ENCODE measurements around the gene GAB3. TPM values are rescaled to one million over a fixed set of nuclear protein-coding genes. Genes with fewer than 3 reads are reported as not detected.

The GAB3 gene
- total RNA-seq, 1 experiment from 2014 or later = 0.69 TPM

- POLR2A ChIA-PET = no interaction called here
- H3K79me2 ChIP-seq (ENCODE audit: insufficient read depth, low read length) = no peaks in the 10 kb centered on the region
- CTCF ChIA-PET = no interaction called here
- no peaks in the 10 kb centered on the region for H4K20me1 ChIP-seq (ENCODE audit: insufficient read depth)
- BruUV-seq (replicated peaks) = no TSS peak
- TF ChIP-seq FOSL1 (IDR thresholded peaks at IDR 0.05; ENCODE audit: low read depth) (no peak), POLR2AphosphoS5 (IDR thresholded peaks at IDR 0.05; ENCODE audit: low read depth, low read length) (no peak)
- no peaks in the 10 kb centered on the region for H3K36me3 ChIP-seq (ENCODE audit: control insufficient read depth in 1 of 2, insufficient read depth in 2 of 2, low read length in 2 of 2)
- intact Hi-C loops (cut with micrococcal nuclease) = no loop called here
- no peaks in the 10 kb centered on the region for H3K9me3 ChIP-seq (ENCODE audit: control insufficient read depth in 1 of 2, insufficient read depth in 1 of 2, low read depth in 1 of 2, low read length in 2 of 2)
- H3K4me3 ChIP-seq (replicated peaks in 1 of 2; ENCODE audit: low read depth in 1 of 2, low read length in 2 of 2) = no peak overlapping the region
- RAD21 ChIA-PET (ENCODE audit: low non-redundant PET in 1 of 2, low total read pairs in 2 of 2, uncharacterized antibody in 2 of 2, unreplicated experiment in 2 of 2) = no interaction called here
- DNase-seq (ENCODE audit: low read depth, low spot score) (no peak), ATAC-seq (no peak)
- H3K27me3 ChIP-seq (ENCODE audit: insufficient read depth, low read length) = no peaks in the 10 kb centered on the region
- H3K4me1 ChIP-seq (ENCODE audit: control insufficient read depth in 1 of 2, insufficient read depth in 2 of 2, low read length in 2 of 2) = no peaks in the 10 kb centered on the region
- H3K9me2 ChIP-seq (ENCODE audit: insufficient read depth) = no peaks in the 10 kb centered on the region
- H2AFZ ChIP-seq (ENCODE audit: low read depth, low read length, poor library complexity, severe bottlenecking) = no peak overlapping the region
- H3K4me2 ChIP-seq (ENCODE audit: low read length) = no peak overlapping the region
- H3K27ac ChIP-seq (ENCODE audit: low read depth, low read length) = no peak overlapping the region
- no peak overlapping the region for H3K9ac ChIP-seq (ENCODE audit: low read length)
Measured at GRCh38 chrX:154653048-154653401, 97.9 kb downstream of the GAB3 start.

- H3K9me2 ChIP-seq (ENCODE audit: insufficient read depth) = no peaks in the 10 kb centered on the region
- H3K27ac ChIP-seq (ENCODE audit: low read depth, low read length) = no peak overlapping the region
- no peak overlapping the region for H3K4me3 ChIP-seq (replicated peaks in 1 of 2; ENCODE audit: low read depth in 1 of 2, low read length in 2 of 2)
- TF ChIP-seq CEBPB (IDR thresholded peaks at IDR 0.05; ENCODE audit: low read depth) (no peak), MAX (IDR thresholded peaks at IDR 0.05) (no peak), RAD21 (IDR thresholded peaks at IDR 0.05; ENCODE audit: low read depth) (no peak), POLR2AphosphoS5 (IDR thresholded peaks at IDR 0.05; ENCODE audit: low read depth, low read length) (no peak), ZBTB33 (IDR thresholded peaks at IDR 0.05; ENCODE audit: extremely low read depth, insufficient replicate concordance, low read length) (no peak), POLR2A (IDR thresholded peaks at IDR 0.05; ENCODE audit: borderline replicate concordance, extremely low read depth, insufficient read depth, insufficient read length) (no peak), YY1 (IDR thresholded peaks at IDR 0.05; ENCODE audit: extremely low read depth, insufficient replicate concordance, low read depth, low read length) (no peak), REST (IDR thresholded peaks at IDR 0.05; ENCODE audit: low read depth) (no peak), SP1 (IDR thresholded peaks at IDR 0.05; ENCODE audit: low read depth) (no peak), CBX3 (IDR thresholded peaks at IDR 0.05; ENCODE audit: low read depth) (no peak), ATF3 (IDR thresholded peaks at IDR 0.05) (no peak), ZFX (IDR thresholded peaks at IDR 0.05) (no peak), ZNF274 (IDR thresholded peaks at IDR 0.05; ENCODE audit: low read depth, low read length) (no peak)
- H3K79me2 ChIP-seq (ENCODE audit: insufficient read depth, low read length) = no peaks in the 10 kb centered on the region
- no peaks in the 10 kb centered on the region for H3K9me3 ChIP-seq (ENCODE audit: control insufficient read depth in 1 of 2, insufficient read depth in 1 of 2, low read depth in 1 of 2, low read length in 2 of 2)
- CTCF ChIA-PET = no interaction called here
- no peaks in the 10 kb centered on the region for H3K27me3 ChIP-seq (ENCODE audit: insufficient read depth, low read length)
- ATAC-seq (no peak), DNase-seq (ENCODE audit: low read depth, low spot score) (no peak)
- no TSS peak for BruUV-seq (replicated peaks)
- no peaks in the 10 kb centered on the region for H4K20me1 ChIP-seq (ENCODE audit: insufficient read depth)
- H2AFZ ChIP-seq (ENCODE audit: low read depth, low read length, poor library complexity, severe bottlenecking) = no peak overlapping the region
- POLR2A ChIA-PET = no interaction called here
- intact Hi-C loops (cut with micrococcal nuclease) = no loop called here
- no peaks in the 10 kb centered on the region for H3K36me3 ChIP-seq (ENCODE audit: control insufficient read depth in 1 of 2, insufficient read depth in 2 of 2, low read length in 2 of 2)
- RAD21 ChIA-PET (ENCODE audit: low non-redundant PET in 1 of 2, low total read pairs in 2 of 2, uncharacterized antibody in 2 of 2, unreplicated experiment in 2 of 2) = no interaction called here
- no peak overlapping the region for H3K9ac ChIP-seq (ENCODE audit: low read length)
- no peak overlapping the region for H3K4me2 ChIP-seq (ENCODE audit: low read length)
- H3K4me1 ChIP-seq (ENCODE audit: control insufficient read depth in 1 of 2, insufficient read depth in 2 of 2, low read length in 2 of 2) = no peaks in the 10 kb centered on the region
Measured at GRCh38 chrX:154652311-154653047, 98.4 kb downstream of the GAB3 start.

Measured in HCT116 (cell line).